AG04449 (cell line): Measurements from ENCODE around the gene BANP.
"Not testable (repeated sequence)": the region's sequence is repeated elsewhere in the genome, so short reads cannot be mapped to it uniquely, and the experiment has no call there.

ENCODE experiments used
- CTCF ChIA-PET: fragments of 350-600 bp; formaldehyde crosslinking; extraction: SDS; loops from one replicate; lab custom pipeline; 2021; ENCODE audit warnings: antibody characterized with exemption; lab: Yijun Ruan, JAX
- POLR2A ChIA-PET: fragments of 400-600, 350-600 bp; formaldehyde crosslinking; extraction: SDS; loops from one replicate; lab custom pipeline; 2020; ENCODE audit warnings: antibody characterized with exemption, inconsistent platforms; lab: Yijun Ruan, JAX
- DNase-seq: peaks from one replicate; pipeline ENCODE4 v3.0.0-alpha.2; 2010; ENCODE audit warnings: low read depth, low spot score
- H3K4me3 ChIP-seq: 2 replicates; pipeline ENCODE4 v1.5.1; 2011; ENCODE audit warnings: low read depth, mild to moderate bottlenecking, control low read depth, low read length
- TF ChIP-seq, protein P1 (sequence below): IDR thresholded peaks from one replicate; pipeline ENCODE4 v1.5.1; 2011; ENCODE audit warnings: mild to moderate bottlenecking, moderate library complexity, low read length, control low read depth, inconsistent platforms; ENCODE audit not compliant: insufficient read depth; ENCODE audit errors: missing control alignments

Gene BANP

DNA sequence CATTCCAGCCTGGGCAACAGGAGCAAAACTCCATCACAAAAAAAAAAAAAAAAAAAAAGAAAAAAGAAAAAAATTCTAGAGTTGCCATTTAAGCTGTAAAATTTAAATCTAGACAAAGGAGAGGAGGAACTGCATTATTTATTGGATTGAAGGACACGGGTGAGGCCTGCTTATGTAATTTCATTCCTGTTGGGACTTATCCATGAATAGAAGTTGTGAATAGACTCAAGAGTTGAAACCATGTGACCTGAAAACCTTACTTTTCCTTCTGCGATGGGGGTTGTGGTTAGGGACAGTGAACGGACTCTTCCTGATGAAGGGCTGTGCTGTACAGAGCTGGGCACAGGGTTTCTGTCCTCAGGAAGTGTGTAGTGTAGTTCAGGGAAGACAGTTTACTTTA, 22.5 kb downstream of the BANP start:
- ChIA-PET POLR2A (interaction anchor here (0.6 kb wide), 1 partner anchor 12 kb away, joined by 3 read pairs; no protein-coding TSS in a partner anchor), CTCF (interaction anchor here (1.4 kb wide), 1 partner anchor 9 kb away, joined by 7 read pairs; no protein-coding TSS in a partner anchor)
- TF ChIP-seq, protein P1, sequence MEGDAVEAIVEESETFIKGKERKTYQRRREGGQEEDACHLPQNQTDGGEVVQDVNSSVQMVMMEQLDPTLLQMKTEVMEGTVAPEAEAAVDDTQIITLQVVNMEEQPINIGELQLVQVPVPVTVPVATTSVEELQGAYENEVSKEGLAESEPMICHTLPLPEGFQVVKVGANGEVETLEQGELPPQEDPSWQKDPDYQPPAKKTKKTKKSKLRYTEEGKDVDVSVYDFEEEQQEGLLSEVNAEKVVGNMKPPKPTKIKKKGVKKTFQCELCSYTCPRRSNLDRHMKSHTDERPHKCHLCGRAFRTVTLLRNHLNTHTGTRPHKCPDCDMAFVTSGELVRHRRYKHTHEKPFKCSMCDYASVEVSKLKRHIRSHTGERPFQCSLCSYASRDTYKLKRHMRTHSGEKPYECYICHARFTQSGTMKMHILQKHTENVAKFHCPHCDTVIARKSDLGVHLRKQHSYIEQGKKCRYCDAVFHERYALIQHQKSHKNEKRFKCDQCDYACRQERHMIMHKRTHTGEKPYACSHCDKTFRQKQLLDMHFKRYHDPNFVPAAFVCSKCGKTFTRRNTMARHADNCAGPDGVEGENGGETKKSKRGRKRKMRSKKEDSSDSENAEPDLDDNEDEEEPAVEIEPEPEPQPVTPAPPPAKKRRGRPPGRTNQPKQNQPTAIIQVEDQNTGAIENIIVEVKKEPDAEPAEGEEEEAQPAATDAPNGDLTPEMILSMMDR: no peak
- no peak for DNase-seq
- H3K4me3 ChIP-seq: no peak overlapping the region

DNA sequence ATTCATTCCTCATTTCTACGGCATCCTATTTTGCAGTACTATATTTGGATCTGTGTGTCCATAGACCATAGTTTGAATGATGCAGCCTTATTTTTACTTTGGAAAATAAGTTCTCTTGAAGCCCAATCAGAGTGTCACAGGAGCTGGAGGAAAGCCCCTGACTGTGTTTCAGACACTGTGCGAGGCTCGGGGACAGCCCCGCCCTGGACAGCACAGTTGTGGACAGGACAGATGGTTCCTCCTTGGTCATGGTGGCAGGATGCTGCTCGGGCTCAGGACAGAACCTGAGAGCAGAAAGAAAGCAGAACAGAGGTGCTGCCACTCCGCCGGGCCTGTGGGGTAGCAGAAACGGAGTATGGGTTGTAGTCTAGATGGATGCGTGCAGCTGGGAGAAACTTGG, 22.9 kb downstream of the BANP start:
- POLR2A ChIA-PET: interaction anchor here (0.6 kb wide), 1 partner anchor 13 kb away, joined by 3 read pairs; no protein-coding TSS in a partner anchor
- DNase-seq: no peak

DNA sequence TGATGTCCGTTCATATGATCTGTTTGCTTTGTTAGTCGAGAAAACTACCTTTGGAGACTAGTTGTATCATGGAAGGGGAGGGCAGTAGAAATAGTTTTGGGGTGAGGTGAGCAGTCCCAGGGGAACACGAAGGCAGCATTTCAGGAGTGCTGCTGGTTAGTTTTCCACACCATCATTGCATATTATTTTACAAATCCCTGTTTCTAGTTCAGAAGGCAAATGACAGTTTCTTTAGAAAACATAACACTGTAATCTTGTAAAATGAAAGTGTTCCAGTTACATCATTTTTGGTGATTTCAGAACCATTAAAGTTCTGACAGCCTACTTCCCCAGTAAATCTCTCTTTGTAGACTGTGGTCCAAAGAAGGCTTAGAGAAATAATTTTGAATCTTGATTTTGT, 25.4 kb downstream of the BANP start:
- POLR2A ChIA-PET: no interaction called here
- H3K4me3 ChIP-seq: no peak overlapping the region; the same call in 1 of the 2 replicates
- no peak for DNase-seq
- CTCF ChIA-PET: no interaction called here
- TF ChIP-seq, protein P1: no peak

More for the DNA sequence above, 22.9 kb downstream of the BANP start:
- TF ChIP-seq, protein P1: no peak
- no peak overlapping the region for H3K4me3 ChIP-seq
- CTCF ChIA-PET: interaction anchor here (1.4 kb wide), 1 partner anchor 8 kb away, joined by 7 read pairs; no protein-coding TSS in a partner anchor

DNA sequence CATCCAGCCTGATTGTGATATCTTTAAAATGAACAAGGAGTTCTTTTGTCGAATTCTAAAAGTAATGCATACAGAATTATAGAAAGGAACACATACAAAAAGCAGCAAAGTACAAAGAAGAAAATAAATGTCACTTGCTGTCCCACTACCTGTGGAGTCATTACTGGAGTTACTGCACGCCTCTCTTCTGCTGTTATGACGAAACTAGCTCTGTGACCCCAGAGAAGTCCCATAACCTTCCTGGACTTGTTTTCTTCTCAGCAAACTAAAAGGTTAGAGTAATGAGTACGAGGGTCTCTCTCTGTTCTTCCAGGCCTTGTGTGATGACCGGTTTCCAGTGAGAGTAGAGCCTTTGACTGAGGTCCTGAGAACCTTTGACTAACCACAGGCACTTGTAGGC, 26.9 kb downstream of the BANP start:
- TF ChIP-seq, protein P1: no peak
- H3K4me3 ChIP-seq: no peak overlapping the region
- POLR2A ChIA-PET: no interaction called here
- CTCF ChIA-PET: no interaction called here
- no peak for DNase-seq

DNA sequence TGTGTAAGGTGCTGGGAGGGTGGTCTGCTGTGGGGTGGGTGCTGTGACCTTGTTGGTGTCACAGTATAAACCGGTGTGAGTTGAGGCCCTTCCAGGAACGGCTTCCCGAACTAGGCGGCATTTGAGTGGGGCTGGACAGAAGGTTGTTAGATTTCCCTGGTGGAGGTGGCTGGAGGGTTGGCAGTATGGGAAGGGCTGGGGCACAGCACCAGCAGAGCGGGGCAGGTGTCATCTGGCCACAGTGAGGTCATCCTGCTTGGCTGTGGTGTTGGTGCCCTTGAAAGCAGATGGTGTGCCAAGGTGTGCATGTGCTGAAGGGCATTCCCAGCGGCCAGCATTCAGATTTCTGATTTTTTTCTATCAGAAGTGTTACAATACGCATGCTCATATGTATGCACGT, 28.1 kb downstream of the BANP start:
- TF ChIP-seq, protein P1: no peak
- CTCF ChIA-PET: interaction anchor here (0.6 kb wide), 1 partner anchor 161 kb away, joined by 3 read pairs; no protein-coding TSS in a partner anchor
- DNase-seq: no peak
- POLR2A ChIA-PET: no interaction called here
- no peak overlapping the region for H3K4me3 ChIP-seq

DNA sequence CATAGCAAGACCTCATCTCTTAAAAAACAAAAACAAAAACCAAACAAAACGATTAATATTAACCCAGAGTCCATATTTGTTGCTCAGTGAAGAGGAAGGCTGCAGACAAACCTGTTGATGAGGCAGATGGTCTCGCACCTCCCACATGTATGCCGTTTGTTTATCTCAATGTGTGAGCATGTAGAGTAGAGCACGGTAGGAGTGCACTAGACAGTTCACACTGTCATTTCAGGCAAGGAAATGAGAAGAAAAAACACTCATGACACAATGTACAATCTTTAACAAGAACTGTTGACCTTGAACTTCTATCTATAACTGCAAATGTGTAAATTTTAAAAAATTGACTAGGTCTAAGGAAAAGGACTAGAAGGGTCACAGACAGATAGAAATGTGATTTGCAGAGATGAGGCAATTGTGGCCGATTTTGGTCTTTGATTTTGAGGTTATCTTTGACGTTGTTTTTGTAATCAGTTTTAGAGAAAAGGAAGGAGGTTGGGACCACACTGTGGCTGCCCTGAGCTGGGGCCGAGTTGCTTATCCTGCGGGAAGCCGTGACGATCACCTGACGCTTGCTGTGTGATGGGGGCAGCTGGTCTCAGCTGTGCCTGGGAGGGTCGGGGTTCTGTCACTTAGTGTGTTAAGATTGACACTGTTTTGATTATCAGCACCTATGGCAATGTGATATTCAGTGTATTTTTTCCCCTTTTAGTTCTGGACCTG, 28.8 kb downstream of the BANP start:
- POLR2A ChIA-PET, H3K4me3 ChIP-seq, DNase-seq: not testable (repeated sequence)
- CTCF ChIA-PET: interaction anchor here (0.6 kb wide), 1 partner anchor 160 kb away, joined by 3 read pairs; no protein-coding TSS in a partner anchor

DNA sequence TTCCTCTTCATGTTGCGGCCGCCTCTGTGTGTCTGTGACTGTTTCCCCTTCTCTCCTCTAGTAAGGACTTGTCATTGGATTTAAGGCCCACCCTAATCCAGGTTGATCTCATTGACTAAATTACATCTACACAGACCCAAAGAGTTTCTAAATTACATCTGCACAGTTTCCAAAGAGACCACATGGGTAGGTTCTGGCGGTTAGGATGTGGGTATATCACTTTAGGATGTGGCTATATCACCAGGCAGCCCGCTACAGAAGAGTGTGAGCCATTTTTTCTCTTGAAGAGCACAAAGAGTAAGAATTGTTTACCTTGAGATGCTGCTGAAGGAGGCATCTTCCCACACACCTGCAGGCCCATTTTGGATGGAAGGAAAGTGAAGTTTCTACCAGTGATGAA, 30.1 kb downstream of the BANP start:
- POLR2A ChIA-PET, CTCF ChIA-PET, H3K4me3 ChIP-seq, DNase-seq: not testable (repeated sequence)
